Ectodermal cell (in vitro differentiated cells): Measurements from ENCODE around the gene LRP1B.

Experiments
- H3K27ac ChIP-seq: 2 replicates; pipeline ENCODE4 v1.7.0; 2013; ENCODE audit warnings: mild to moderate bottlenecking, low read depth, low read length; ENCODE audit not compliant: insufficient read depth, poor library complexity, severe bottlenecking
- H3K27me3 ChIP-seq: 2 replicates; pipeline ENCODE4 v1.7.0; 2013; ENCODE audit warnings: mild to moderate bottlenecking, low read length; ENCODE audit not compliant: insufficient read depth, control insufficient read depth, poor library complexity, severe bottlenecking
- H3K36me3 ChIP-seq: one replicate; pipeline ENCODE4 v1.7.0; 2013; ENCODE audit warnings: low read length; ENCODE audit not compliant: control insufficient read depth, insufficient read depth
- H3K4me1 ChIP-seq: one replicate; pipeline ENCODE4 v1.7.0; 2013; ENCODE audit warnings: low read length; ENCODE audit not compliant: control insufficient read depth, insufficient read depth
- H3K4me3 ChIP-seq: 2 replicates; pipeline ENCODE4 v1.7.0; 2013; ENCODE audit warnings: low read depth, low read length, control low read depth; ENCODE audit not compliant: insufficient read depth
- H3K9me3 ChIP-seq: 2 replicates; pipeline ENCODE4 v1.7.0; 2013; ENCODE audit warnings: mild to moderate bottlenecking, low read length, moderate library complexity; ENCODE audit not compliant: control insufficient read depth
- WGBS, 2 experiments: methylation state at CpG; one replicate each; pipeline ENCODE4 v1.1.7; 2013; ENCODE audit warnings: missing lambda C conversion rate in 2 of 2; 5-methylcytosine and 5-hydroxymethylcytosine counted together

The LRP1B gene

GRCh38 chr2:140528982-140529381 is 1601.8 kb downstream of the LRP1B start:
- WGBS, 2 experiments: 92 to 100% methylated on average over 1 to 2 of the region's 2 CpGs
- Histone ChIP-seq H3K27me3 (no peaks in the 10 kb centered on the region), H3K36me3 (no peaks in the 10 kb centered on the region), H3K4me1 (no peaks in the 10 kb centered on the region), H3K9me3 (no peaks in the 10 kb centered on the region), H3K27ac (no peak overlapping the region), H3K4me3 (no peak overlapping the region)

- Histone ChIP-seq H3K27ac (no peak overlapping the region), H3K27me3 (no peaks in the 10 kb centered on the region), H3K9me3 (no peaks in the 10 kb centered on the region), H3K4me1 (no peaks in the 10 kb centered on the region), H3K4me3 (no peak overlapping the region), H3K36me3 (no peaks in the 10 kb centered on the region)
Observed at GRCh38 chr2:140526575-140526974, 1604.2 kb downstream of the LRP1B start.

- Histone ChIP-seq H3K9me3 (no peaks in the 10 kb centered on the region), H3K27ac (no peak overlapping the region), H3K4me1 (no peaks in the 10 kb centered on the region), H3K36me3 (no peaks in the 10 kb centered on the region), H3K27me3 (no peaks in the 10 kb centered on the region), H3K4me3 (no peak overlapping the region)
- WGBS, 2 experiments: 95% methylated on average over 1 of the region's 3 CpGs; no CpG with 5 or more reads in 1 of the 2 experiments
Observed at GRCh38 chr2:140512106-140512505, 1618.7 kb downstream of the LRP1B start.

- Histone ChIP-seq H3K9me3 (no peaks in the 10 kb centered on the region), H3K4me1 (no peaks in the 10 kb centered on the region), H3K27ac (no peak overlapping the region), H3K4me3 (no peak overlapping the region), H3K27me3 (no peaks in the 10 kb centered on the region), H3K36me3 (no peaks in the 10 kb centered on the region)
- 91 to 96% methylated on average over 6 of the region's 6 CpGs for WGBS, 2 experiments
Observed at GRCh38 chr2:140509765-140510164, 1621.1 kb downstream of the LRP1B start.

- Histone ChIP-seq H3K4me3 (no peak overlapping the region), H3K9me3 (no peaks in the 10 kb centered on the region), H3K4me1 (no peaks in the 10 kb centered on the region), H3K36me3 (no peaks in the 10 kb centered on the region), H3K27me3 (no peaks in the 10 kb centered on the region), H3K27ac (no peak overlapping the region)
- 75 to 85% methylated on average over 3 to 4 of the region's 4 CpGs for WGBS, 2 experiments
Observed at GRCh38 chr2:140508756-140509155, 1622.1 kb downstream of the LRP1B start.

GRCh38 chr2:140506606-140507005 is 1624.2 kb downstream of the LRP1B start:
- Histone ChIP-seq H3K27me3 (no peaks in the 10 kb centered on the region), H3K4me3 (no peak overlapping the region), H3K4me1 (no peaks in the 10 kb centered on the region), H3K9me3 (no peaks in the 10 kb centered on the region), H3K36me3 (no peaks in the 10 kb centered on the region), H3K27ac (no peak overlapping the region)
- WGBS, 2 experiments: 88 to 94% methylated on average over 2 of the region's 2 CpGs

GRCh38 chr2:140504601-140505000 is 1626.2 kb downstream of the LRP1B start:
- 89 to 95% methylated on average over 2 of the region's 2 CpGs for WGBS, 2 experiments
- H3K27me3 ChIP-seq: no peaks in the 10 kb centered on the region
- H3K27ac ChIP-seq: no peak overlapping the region
- H3K4me3 ChIP-seq: no peak overlapping the region
- H3K9me3 ChIP-seq: no peaks in the 10 kb centered on the region
- no peaks in the 10 kb centered on the region for H3K36me3 ChIP-seq
- H3K4me1 ChIP-seq: no peaks in the 10 kb centered on the region

- WGBS, 2 experiments: 94 to 95% methylated on average over 5 to 6 of the region's 6 CpGs
- H3K36me3 ChIP-seq: no peaks in the 10 kb centered on the region
- H3K4me3 ChIP-seq: no peak overlapping the region
- no peaks in the 10 kb centered on the region for H3K27me3 ChIP-seq
- H3K27ac ChIP-seq: no peak overlapping the region
- H3K9me3 ChIP-seq: no peaks in the 10 kb centered on the region
- H3K4me1 ChIP-seq: no peaks in the 10 kb centered on the region
Observed at GRCh38 chr2:140502951-140503630, 1627.7 kb downstream of the LRP1B start.

GRCh38 chr2:140498360-140498759 is 1632.5 kb downstream of the LRP1B start:
- Histone ChIP-seq H3K9me3 (no peaks in the 10 kb centered on the region), H3K4me3 (no peak overlapping the region), H3K27me3 (no peaks in the 10 kb centered on the region), H3K4me1 (no peaks in the 10 kb centered on the region), H3K36me3 (no peaks in the 10 kb centered on the region), H3K27ac (no peak overlapping the region)
- WGBS, 2 experiments: 91 to 92% methylated on average over 2 to 3 of the region's 4 CpGs

- no peaks in the 10 kb centered on the region for H3K27me3 ChIP-seq
- no peaks in the 10 kb centered on the region for H3K36me3 ChIP-seq
- no peak overlapping the region for H3K27ac ChIP-seq
- H3K4me1 ChIP-seq: no peaks in the 10 kb centered on the region
- 83% methylated on average over 1 of the region's 1 CpG; no CpG with 5 or more reads in 1 of the 2 experiments for WGBS, 2 experiments
- H3K9me3 ChIP-seq: no peaks in the 10 kb centered on the region
- H3K4me3 ChIP-seq: no peak overlapping the region
Observed at GRCh38 chr2:140496714-140497113, 1634.1 kb downstream of the LRP1B start.

GRCh38 chr2:140491876-140492275 is 1638.9 kb downstream of the LRP1B start:
- Histone ChIP-seq H3K27ac (no peak overlapping the region), H3K4me3 (no peak overlapping the region), H3K36me3 (no peaks in the 10 kb centered on the region), H3K9me3 (no peaks in the 10 kb centered on the region), H3K4me1 (no peaks in the 10 kb centered on the region), H3K27me3 (no peaks in the 10 kb centered on the region)
- 84 to 93% methylated on average over 2 of the region's 3 CpGs for WGBS, 2 experiments
